H7 (cell line): ENCODE measurements around the gene ADGRB3. TPM values are rescaled to one million over a fixed set of nuclear protein-coding genes. Genes with fewer than 3 reads are reported as not detected.
"Not testable (repeated sequence)": the region's sequence is repeated elsewhere in the genome, so short reads cannot be mapped to it uniquely, and the experiment has no call there.

Experiments used
- DNase-seq: peaks from one replicate; pipeline ENCODE4 v3.0.0; 2012
- H3K27me3 ChIP-seq: 2 replicates; pipeline ENCODE4 v1.6.0; 2011; ENCODE audit warnings: mild to moderate bottlenecking, low read length; ENCODE audit not compliant: control insufficient read depth, insufficient read depth
- H3K36me3 ChIP-seq: replicated peaks from 2 replicates; pipeline ENCODE4 v1.5.1; 2011; ENCODE audit warnings: low read length; ENCODE audit not compliant: control insufficient read depth, insufficient read depth
- H3K4me3 ChIP-seq: 2 replicates; pipeline ENCODE4 v1.5.1; 2011; ENCODE audit warnings: low read depth, mild to moderate bottlenecking, control low read depth, low read length, moderate library complexity; ENCODE audit not compliant: insufficient read depth
- total RNA-seq: library from RNA; depleted of rRNA; stranded (reverse); fragments of >200 nt; shearing (Covaris generic); gene quantifications from 2 replicates; pipeline ENCODE4 v1.2.3, GENCODE V29; 2014

The ADGRB3 gene
- total RNA-seq, 1 experiment from 2014 or later, result 0.21 TPM

- no peak for DNase-seq
- no peaks in the 10 kb centered on the region for H3K36me3 ChIP-seq
- H3K27me3 ChIP-seq, result no peaks in the 10 kb centered on the region
- H3K4me3 ChIP-seq, result no peak overlapping the region
Measured at GRCh38 chr6:68729377-68729903, 94.4 kb downstream of the ADGRB3 start.

GRCh38 chr6:68730291-68731054, 95.4 kb downstream of the ADGRB3 start:
- Histone ChIP-seq H3K27me3 (no peaks in the 10 kb centered on the region), H3K36me3 (no peaks in the 10 kb centered on the region), H3K4me3 (no peak overlapping the region)
- DNase-seq, result no peak

GRCh38 chr6:68732423-68732822, 97.3 kb downstream of the ADGRB3 start:
- Histone ChIP-seq H3K4me3 (no peak overlapping the region), H3K36me3 (no peaks in the 10 kb centered on the region), H3K27me3 (no peaks in the 10 kb centered on the region)
- DNase-seq, result no peak

- Histone ChIP-seq H3K27me3 (no peaks in the 10 kb centered on the region), H3K4me3 (no peak overlapping the region), H3K36me3 (no peaks in the 10 kb centered on the region)
- DNase-seq, result no peak
Measured at GRCh38 chr6:68735866-68736265, 100.8 kb downstream of the ADGRB3 start.

GRCh38 chr6:68737061-68737460, 102.0 kb downstream of the ADGRB3 start:
- Histone ChIP-seq H3K4me3 (no peak overlapping the region), H3K27me3 (no peaks in the 10 kb centered on the region), H3K36me3 (no peaks in the 10 kb centered on the region)
- DNase-seq, result no peak

GRCh38 chr6:68738039-68738438, 103.0 kb downstream of the ADGRB3 start:
- Histone ChIP-seq H3K27me3 (no peaks in the 10 kb centered on the region), H3K4me3 (no peak overlapping the region), H3K36me3 (no peaks in the 10 kb centered on the region)
- no peak for DNase-seq

GRCh38 chr6:68740828-68741500, 105.9 kb downstream of the ADGRB3 start:
- H3K4me3 ChIP-seq, result no peak overlapping the region
- H3K36me3 ChIP-seq, result no peaks in the 10 kb centered on the region
- no peak for DNase-seq
- no peaks in the 10 kb centered on the region for H3K27me3 ChIP-seq

- Histone ChIP-seq H3K36me3 (no peaks in the 10 kb centered on the region), H3K27me3 (no peaks in the 10 kb centered on the region), H3K4me3 (no peak overlapping the region)
- no peak for DNase-seq
Measured at GRCh38 chr6:68741501-68742386, 106.7 kb downstream of the ADGRB3 start.

GRCh38 chr6:68743099-68743498, 108.0 kb downstream of the ADGRB3 start:
- Histone ChIP-seq H3K36me3 (no peaks in the 10 kb centered on the region), H3K27me3 (no peaks in the 10 kb centered on the region), H3K4me3 (no peak overlapping the region)
- DNase-seq, result no peak

- H3K27me3 ChIP-seq, H3K36me3 ChIP-seq, DNase-seq, H3K4me3 ChIP-seq: not testable (repeated sequence)
Measured at GRCh38 chr6:68744376-68744775, 109.3 kb downstream of the ADGRB3 start.

- no peak for DNase-seq
- Histone ChIP-seq H3K36me3 (no peaks in the 10 kb centered on the region), H3K27me3 (no peaks in the 10 kb centered on the region), H3K4me3 (no peak overlapping the region)
Measured at GRCh38 chr6:68746376-68746775, 111.3 kb downstream of the ADGRB3 start.

GRCh38 chr6:68747110-68747790, 112.2 kb downstream of the ADGRB3 start:
- Histone ChIP-seq H3K27me3 (no peaks in the 10 kb centered on the region), H3K4me3 (no peak overlapping the region), H3K36me3 (no peaks in the 10 kb centered on the region)
- DNase-seq, result no peak

- not testable (repeated sequence) for H3K4me3 ChIP-seq, H3K27me3 ChIP-seq, DNase-seq, H3K36me3 ChIP-seq
Measured at GRCh38 chr6:68747832-68748231, 112.8 kb downstream of the ADGRB3 start.

- no peaks in the 10 kb centered on the region for H3K27me3 ChIP-seq
- H3K36me3 ChIP-seq, result no peaks in the 10 kb centered on the region
- DNase-seq, result no peak
- no peak overlapping the region for H3K4me3 ChIP-seq
Measured at GRCh38 chr6:68754681-68755213, 119.7 kb downstream of the ADGRB3 start.
